Keratinocyte (primary cell): ENCODE measurements around the gene MCUB. TPM values are rescaled to one million over a fixed set of nuclear protein-coding genes. Genes with fewer than 3 reads are reported as not detected.

Experiments
- DNase-seq: peaks from one replicate; pipeline ENCODE4 v3.0.0-alpha.2; 2011; ENCODE audit warnings: low read depth, missing footprints, low spot score
- FAIRE-seq: peaks from 2 replicates; lab custom pipeline; 2011; peaks lifted over from hg19 to GRCh38; lab: Jason Lieb, UNC
- H2AFZ ChIP-seq: 2 replicates; pipeline ENCODE4 v1.6.0; 2012; ENCODE audit warnings: low read length, control low read depth, inconsistent platforms; ENCODE audit not compliant: control insufficient read depth
- H3K27ac ChIP-seq: 2 replicates; pipeline ENCODE4 v1.5.1; 2011; ENCODE audit warnings: low read length; ENCODE audit not compliant: control insufficient read depth, insufficient read depth
- H3K27me3 ChIP-seq: 3 replicates; pipeline ENCODE4 v1.6.0; 2011; ENCODE audit warnings: low read length; ENCODE audit not compliant: control insufficient read depth, insufficient read depth; ENCODE audit errors: extremely low read depth
- H3K36me3 ChIP-seq, 2 experiments: 2 replicates in 1 of 2; 3 replicates in 1 of 2; pipeline ENCODE4 v1.5.1; 2011; ENCODE audit warnings: low read length in 2 of 2, mild to moderate bottlenecking in 1 of 2; ENCODE audit not compliant: control insufficient read depth in 2 of 2, insufficient read depth in 2 of 2; ENCODE audit errors: extremely low read depth in 1 of 2
- H3K4me1 ChIP-seq: 3 replicates; pipeline ENCODE4 v1.5.1; 2011; ENCODE audit warnings: low read length; ENCODE audit not compliant: control insufficient read depth, insufficient read depth; ENCODE audit errors: extremely low read depth
- H3K4me2 ChIP-seq: 3 replicates; pipeline ENCODE4 v1.6.0; 2011; ENCODE audit warnings: low read depth, low read length; ENCODE audit not compliant: control insufficient read depth, insufficient read depth; ENCODE audit errors: extremely low read depth
- H3K4me3 ChIP-seq, 3 experiments: fragments of 200-600 bp in 1 of 3; sonication (generic) in 1 of 3; 2 replicates in 2 of 3; 3 replicates in 1 of 3; pipeline ENCODE4 v1.5.1; 2011 to 2016; ENCODE audit warnings: low read length in 3 of 3, mild to moderate bottlenecking in 3 of 3, control low read depth in 2 of 3, inconsistent platforms in 1 of 3, low read depth in 1 of 3, mixed read lengths in 1 of 3, mixed run types in 1 of 3, moderate library complexity in 1 of 3; ENCODE audit not compliant: control insufficient read depth in 2 of 3, insufficient read depth in 2 of 3; ENCODE audit errors: extremely low read depth in 1 of 3
- H3K79me2 ChIP-seq: 2 replicates; pipeline ENCODE4 v1.6.0; 2012; ENCODE audit warnings: low read length; ENCODE audit not compliant: control insufficient read depth, insufficient read depth
- H3K9ac ChIP-seq: 3 replicates; pipeline ENCODE4 v1.6.0; 2011; ENCODE audit warnings: low read length; ENCODE audit not compliant: control insufficient read depth, insufficient read depth; ENCODE audit errors: extremely low read depth
- H3K9me1 ChIP-seq: 3 replicates; pipeline ENCODE4 v1.6.0; 2011; ENCODE audit warnings: low read length; ENCODE audit not compliant: control insufficient read depth, insufficient read depth; ENCODE audit errors: extremely low read depth
- H3K9me3 ChIP-seq: 2 replicates; pipeline ENCODE4 v1.5.1; 2012; ENCODE audit warnings: low read depth, low read length; ENCODE audit not compliant: control insufficient read depth
- H4K20me1 ChIP-seq: 3 replicates; pipeline ENCODE4 v1.6.0; 2011; ENCODE audit warnings: low read length; ENCODE audit not compliant: control insufficient read depth, insufficient read depth; ENCODE audit errors: extremely low read depth
- EZH2 ChIP-seq: IDR thresholded peaks from one replicate; pipeline ENCODE4 v1.6.1; 2012; ENCODE audit warnings: inconsistent platforms, mild to moderate bottlenecking, low read length, moderate library complexity
- dilution Hi-C: fragments of 300-500 bp; cut with MboI; formaldehyde crosslinking; loops from one replicate; pipeline ENCODE4 v1.7.0; 2020; ENCODE audit warnings: low sequenced_read_pairs; ENCODE audit not compliant: extremely low pct_ligation_motif_present
- polyA plus RNA-seq, 5 experiments: library from polyadenylated mRNA; depleted of rRNA in 3 of 5; stranded (reverse) in 3 of 5; stranded (forward) in 1 of 5; unstranded in 1 of 5; fragments of >200 nt; gene quantifications; 1 replicate in 1 of 5; 2 replicates in 3 of 5; 3 replicates in 1 of 5; pipeline versions ENCODE4 v1.2.1 to v1.2.3, GENCODE V29; 2011 to 2012; ENCODE audit warnings: missing spikeins in 2 of 5, low read depth in 1 of 5, low replicate concordance in 1 of 5
- TF ChIP-seq, protein P1 (sequence below), 3 experiments: IDR thresholded peaks in 1 of 3; conservative IDR thresholded peaks in 1 of 3; optimal IDR thresholded peaks in 1 of 3; 2 replicates in 2 of 3; 3 replicates in 1 of 3; pipeline versions ENCODE3 to v1.5.1; 2011; ENCODE audit warnings: low read length in 3 of 3, mild to moderate bottlenecking in 3 of 3, moderate library complexity in 2 of 3, control low read depth in 1 of 3, inconsistent platforms in 1 of 3; ENCODE audit not compliant: insufficient read depth in 2 of 3; ENCODE audit errors: extremely low read depth in 1 of 3

MCUB gene
- polyA plus RNA-seq, 1 donor (not counting 4 experiments of a cell fraction or from before 2014, with no cell fraction given) = 20.3 TPM

DNA sequence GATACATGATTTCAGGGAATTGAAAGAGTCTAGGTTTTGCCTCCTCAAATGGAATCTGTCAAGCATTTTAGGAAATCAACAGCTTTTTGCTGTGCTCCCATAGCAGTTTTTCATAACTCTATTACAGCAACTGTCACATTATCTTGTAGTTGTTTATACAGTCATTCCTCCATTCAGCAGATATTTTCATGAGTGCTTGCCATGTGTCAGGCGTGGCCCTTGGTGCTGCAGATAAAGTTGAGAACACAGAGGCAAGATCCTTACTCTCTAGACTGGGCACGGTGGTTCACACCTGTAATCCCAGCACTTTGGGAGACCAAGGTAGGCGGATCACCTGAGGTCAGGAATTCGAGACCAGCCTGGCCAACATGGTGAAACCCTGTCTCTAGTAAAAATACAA is 67.3 kb downstream of the MCUB start:
- dilution Hi-C loops = no loop called here
- no peak overlapping the region for H2AFZ ChIP-seq
- H4K20me1 ChIP-seq = no peaks in the 10 kb centered on the region
- no peaks in the 10 kb centered on the region for H3K36me3 ChIP-seq
- FAIRE-seq = no peak
- TF ChIP-seq EZH2 = no peak
- TF ChIP-seq, protein P1, sequence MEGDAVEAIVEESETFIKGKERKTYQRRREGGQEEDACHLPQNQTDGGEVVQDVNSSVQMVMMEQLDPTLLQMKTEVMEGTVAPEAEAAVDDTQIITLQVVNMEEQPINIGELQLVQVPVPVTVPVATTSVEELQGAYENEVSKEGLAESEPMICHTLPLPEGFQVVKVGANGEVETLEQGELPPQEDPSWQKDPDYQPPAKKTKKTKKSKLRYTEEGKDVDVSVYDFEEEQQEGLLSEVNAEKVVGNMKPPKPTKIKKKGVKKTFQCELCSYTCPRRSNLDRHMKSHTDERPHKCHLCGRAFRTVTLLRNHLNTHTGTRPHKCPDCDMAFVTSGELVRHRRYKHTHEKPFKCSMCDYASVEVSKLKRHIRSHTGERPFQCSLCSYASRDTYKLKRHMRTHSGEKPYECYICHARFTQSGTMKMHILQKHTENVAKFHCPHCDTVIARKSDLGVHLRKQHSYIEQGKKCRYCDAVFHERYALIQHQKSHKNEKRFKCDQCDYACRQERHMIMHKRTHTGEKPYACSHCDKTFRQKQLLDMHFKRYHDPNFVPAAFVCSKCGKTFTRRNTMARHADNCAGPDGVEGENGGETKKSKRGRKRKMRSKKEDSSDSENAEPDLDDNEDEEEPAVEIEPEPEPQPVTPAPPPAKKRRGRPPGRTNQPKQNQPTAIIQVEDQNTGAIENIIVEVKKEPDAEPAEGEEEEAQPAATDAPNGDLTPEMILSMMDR (optimal IDR thresholded peaks at IDR 0.05 in 1 of 3, IDR thresholded peaks at IDR 0.05 in 1 of 3, conservative IDR thresholded peaks at IDR 0.05 in 1 of 3; ENCODE audit: extremely low read depth in 1 of 3, insufficient read depth in 2 of 3, low read length in 3 of 3) = no peak
- H3K4me1 ChIP-seq = no peaks in the 10 kb centered on the region
- no peaks in the 10 kb centered on the region for H3K9me3 ChIP-seq
- no peaks in the 10 kb centered on the region for H3K79me2 ChIP-seq
- DNase-seq = no peak
- no peak overlapping the region for H3K9ac ChIP-seq
- H3K4me3 ChIP-seq = no peak overlapping the region
- no peaks in the 10 kb centered on the region for H3K9me1 ChIP-seq
- no peak overlapping the region for H3K27ac ChIP-seq
- no peaks in the 10 kb centered on the region for H3K27me3 ChIP-seq
- H3K4me2 ChIP-seq = no peak overlapping the region

DNA sequence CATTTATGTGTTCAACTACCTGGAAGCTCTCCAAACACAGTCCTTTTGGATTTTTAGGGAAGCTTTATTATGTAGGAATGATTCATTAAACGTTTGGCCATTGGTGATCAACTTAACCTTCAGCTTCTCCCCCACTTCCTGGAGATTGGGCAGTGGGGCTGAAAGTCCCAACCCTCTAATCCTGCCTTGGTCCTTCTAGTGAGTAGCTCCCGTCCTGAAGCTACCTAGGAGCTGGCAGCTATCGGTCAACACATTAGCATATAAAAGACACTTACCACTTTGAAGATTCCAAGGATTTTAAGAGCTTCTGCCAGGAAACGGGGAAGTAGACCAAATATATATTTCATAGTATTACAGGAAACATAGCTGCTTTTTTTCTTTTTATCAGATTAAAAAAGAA is 69.7 kb downstream of the MCUB start:
- Histone ChIP-seq H3K36me3 (no peaks in the 10 kb centered on the region), H3K27me3 (no peaks in the 10 kb centered on the region), H3K4me2 (no peak overlapping the region), H4K20me1 (no peaks in the 10 kb centered on the region), H3K79me2 (no peaks in the 10 kb centered on the region), H3K9ac (no peak overlapping the region), H3K4me3 (no peak overlapping the region), H3K27ac (no peak overlapping the region), H3K9me3 (no peaks in the 10 kb centered on the region), H3K9me1 (no peaks in the 10 kb centered on the region), H2AFZ (no peak overlapping the region), H3K4me1 (no peaks in the 10 kb centered on the region)
- TF ChIP-seq, protein P1 (optimal IDR thresholded peaks at IDR 0.05 in 1 of 3, IDR thresholded peaks at IDR 0.05 in 1 of 3, conservative IDR thresholded peaks at IDR 0.05 in 1 of 3; ENCODE audit: extremely low read depth in 1 of 3, insufficient read depth in 2 of 3, low read length in 3 of 3) = no peak
- no peak for TF ChIP-seq EZH2
- no peak for FAIRE-seq
- dilution Hi-C loops = no loop called here
- no peak for DNase-seq
